ENCODE measurements around the gene AIPL1.

DNA sequence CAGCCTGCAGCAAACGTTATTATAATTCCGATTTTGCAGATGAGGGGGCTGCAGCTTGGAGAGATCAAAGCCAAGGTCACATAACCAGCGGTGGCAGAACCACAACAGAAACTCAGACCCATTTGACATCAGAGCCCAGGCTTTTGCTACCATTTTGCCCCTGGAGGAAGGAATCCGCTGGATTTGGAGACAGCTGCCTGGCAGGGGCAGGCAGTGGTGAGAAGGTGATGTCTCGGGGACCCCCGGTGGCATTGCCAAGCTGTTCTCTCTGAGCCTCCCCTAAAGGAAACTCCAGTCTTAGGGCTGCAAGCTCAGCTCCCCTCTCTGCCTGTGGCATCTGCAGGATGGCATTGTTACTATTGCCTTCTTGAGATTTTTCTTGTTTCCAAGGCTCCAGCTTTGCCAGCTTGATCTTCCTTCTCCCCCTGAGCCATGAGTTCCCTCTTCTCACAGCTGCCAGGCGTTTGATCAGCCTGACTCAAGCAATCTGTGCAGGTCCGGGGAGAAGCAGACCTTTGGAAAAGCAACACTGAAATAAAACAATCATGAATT, 40.8 kb downstream of the AIPL1 start:
- no peak for TF ChIP-seq EZH2 (IDR thresholded peaks at IDR 0.05; ENCODE audit: borderline replicate concordance, insufficient read depth, low read depth, low read length, poor library complexity, severe bottlenecking)
- TF ChIP-seq CTCF (IDR thresholded peaks at IDR 0.05) = no peak
